GM04503 (cell line): ENCODE results near the gene DEGS2.
"Not testable (repeated sequence)": the region's sequence is repeated elsewhere in the genome, so short reads cannot be mapped to it uniquely, and the experiment has no call there.

Experiments used
- DNase-seq: peaks from one replicate; pipeline ENCODE4 v3.0.0-alpha.2; 2012; ENCODE audit warnings: low read depth

Gene DEGS2

DNA sequence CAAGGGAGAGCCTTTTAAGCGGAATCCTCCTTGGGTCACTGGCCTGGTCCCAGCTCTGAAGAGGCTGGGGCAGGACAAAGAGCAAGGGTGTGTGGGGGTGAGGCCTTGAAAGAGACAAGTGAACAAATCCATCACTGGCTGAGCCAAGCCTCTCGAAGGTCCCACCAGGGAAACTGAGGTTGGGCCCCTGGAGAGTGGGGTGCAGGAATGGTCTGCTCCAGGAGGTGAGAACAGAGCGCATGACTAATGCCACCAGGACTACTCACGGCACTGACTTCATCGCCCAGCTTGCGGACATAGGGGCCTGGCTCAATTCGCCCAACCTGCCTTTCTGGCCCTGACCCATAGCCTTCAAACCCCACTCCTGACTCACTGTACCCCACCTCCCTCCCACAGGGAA lies 19.2 kb upstream of the DEGS2 start:
- no peak for DNase-seq

DNA sequence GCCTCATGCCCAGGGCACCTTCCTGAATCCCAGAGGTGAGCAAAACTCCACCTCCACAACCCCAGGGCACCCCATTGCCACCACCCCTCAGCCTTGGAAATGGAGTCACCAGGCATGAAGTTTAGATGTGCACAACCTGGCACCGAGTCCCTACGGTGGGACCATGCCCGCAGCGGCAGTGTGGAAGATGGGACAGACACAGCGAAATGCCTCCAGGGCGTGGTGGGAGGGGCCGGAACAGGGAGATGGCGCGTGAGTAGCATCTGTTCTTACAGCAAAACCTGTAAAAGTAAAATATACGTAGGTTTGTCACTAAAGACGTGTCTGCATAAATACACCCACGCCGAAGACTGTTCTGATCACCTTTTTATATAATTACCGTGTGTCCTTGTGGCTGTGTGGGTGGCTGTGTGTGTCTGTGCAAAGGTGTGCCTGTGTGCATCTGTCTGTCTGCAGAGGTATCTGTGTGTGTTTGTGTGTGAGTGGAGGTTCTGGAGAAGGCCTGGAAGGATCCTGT lies 17.4 kb upstream of the DEGS2 start:
- DNase-seq: no peak

- no peak for DNase-seq
Observed at GRCh38 chr14:100173353-100173752, 13.9 kb upstream of the DEGS2 start.

GRCh38 chr14:100172811-100173210 lies 13.4 kb upstream of the DEGS2 start:
- no peak for DNase-seq

- DNase-seq: no peak
Observed at GRCh38 chr14:100170880-100171279, 11.4 kb upstream of the DEGS2 start.

DNA sequence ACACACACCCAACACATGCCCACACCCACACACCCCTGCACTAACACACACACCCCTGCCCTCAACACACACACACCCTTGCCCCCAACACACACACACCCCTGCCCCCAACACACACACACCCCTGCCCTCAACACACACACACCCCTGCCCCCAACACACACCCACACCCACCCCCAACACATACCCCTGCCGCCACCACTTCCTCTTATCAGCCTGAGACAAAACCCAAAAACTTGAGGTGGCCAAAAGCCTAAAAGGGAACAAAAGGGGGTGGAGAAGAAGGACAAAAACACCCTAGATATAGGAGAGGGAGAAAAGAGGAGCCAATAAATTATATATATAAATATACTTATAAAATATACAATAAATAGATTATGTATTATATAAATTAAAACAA lies 9.1 kb upstream of the DEGS2 start:
- no peak for DNase-seq

- no peak for DNase-seq
Observed at GRCh38 chr14:100165831-100166440, 6.5 kb upstream of the DEGS2 start.

GRCh38 chr14:100165376-100165775 lies 5.9 kb upstream of the DEGS2 start:
- DNase-seq: no peak

- no peak for DNase-seq
Observed at GRCh38 chr14:100160534-100160916, 1.1 kb upstream of the DEGS2 start.

DNA sequence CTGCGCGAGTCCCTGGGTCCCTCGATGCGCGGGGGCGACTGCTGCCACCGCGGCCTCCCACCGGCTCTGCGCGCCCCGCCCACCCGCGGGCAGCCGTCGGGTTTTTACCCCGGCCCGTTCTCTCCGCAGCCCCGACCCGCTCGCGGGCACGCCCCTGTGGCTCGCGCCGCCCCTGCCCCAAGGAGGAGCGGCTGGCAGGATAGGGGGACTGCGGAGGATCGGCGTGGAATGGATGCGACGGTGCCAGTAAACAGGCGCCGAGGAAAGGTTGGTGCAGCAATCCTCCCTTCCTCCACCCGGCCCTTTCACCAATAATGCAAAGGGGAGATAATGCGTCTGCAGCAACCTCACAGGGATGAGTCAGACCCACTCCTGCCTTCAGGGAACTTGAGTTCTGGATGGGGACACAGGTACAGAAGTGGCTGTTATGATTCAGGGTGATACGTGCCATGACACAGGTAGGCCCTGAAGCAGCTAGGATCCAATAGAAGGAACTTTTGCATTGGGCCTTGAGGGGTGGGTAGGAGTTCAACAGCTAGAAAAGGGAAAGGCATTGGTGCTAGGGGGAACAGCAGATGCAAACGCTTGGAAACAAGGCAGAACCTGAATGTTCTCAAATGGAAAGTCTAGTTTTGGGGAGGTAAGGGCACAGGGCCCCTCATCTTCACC lies 554 bp upstream of the DEGS2 start:
- no peak for DNase-seq

- DNase-seq: no peak
Observed at GRCh38 chr14:100158566-100159093, 815 bp downstream of the DEGS2 start.

DNA sequence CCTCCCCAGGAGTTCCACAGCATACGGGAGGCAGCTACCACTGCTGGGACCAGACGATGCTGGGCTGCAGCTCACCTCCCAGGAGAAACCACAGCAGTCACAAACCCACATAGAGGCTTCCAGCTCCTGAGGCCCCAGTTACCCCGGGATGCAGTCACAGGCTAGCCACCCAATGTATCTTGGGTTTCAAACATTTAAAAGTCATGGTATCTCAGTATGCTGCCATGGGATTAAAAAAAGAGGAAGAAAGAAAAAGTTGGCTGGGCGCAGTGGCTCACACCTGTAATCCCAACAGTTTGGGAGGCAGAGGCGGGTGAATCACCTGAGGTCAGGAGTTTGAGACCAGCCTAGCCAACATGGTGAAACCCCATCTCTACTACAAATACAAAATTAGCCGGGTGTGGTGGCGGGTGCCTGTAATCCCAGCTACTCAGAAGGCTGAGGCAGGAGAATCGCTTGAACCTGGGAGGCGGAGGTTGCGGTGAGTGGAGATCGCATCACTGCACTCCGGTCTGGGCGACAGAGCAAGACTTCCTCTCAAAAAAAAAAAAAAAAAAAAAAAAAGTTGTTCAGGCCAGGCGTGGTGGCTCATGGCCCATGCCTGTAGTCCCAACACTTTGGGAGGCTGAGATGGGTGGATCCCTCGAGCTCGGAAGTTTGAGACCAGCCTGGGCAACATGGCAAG lies 1.8 kb downstream of the DEGS2 start:
- not testable (repeated sequence) for DNase-seq

GRCh38 chr14:100156776-100157175 lies 2.7 kb downstream of the DEGS2 start:
- no peak for DNase-seq

DNA sequence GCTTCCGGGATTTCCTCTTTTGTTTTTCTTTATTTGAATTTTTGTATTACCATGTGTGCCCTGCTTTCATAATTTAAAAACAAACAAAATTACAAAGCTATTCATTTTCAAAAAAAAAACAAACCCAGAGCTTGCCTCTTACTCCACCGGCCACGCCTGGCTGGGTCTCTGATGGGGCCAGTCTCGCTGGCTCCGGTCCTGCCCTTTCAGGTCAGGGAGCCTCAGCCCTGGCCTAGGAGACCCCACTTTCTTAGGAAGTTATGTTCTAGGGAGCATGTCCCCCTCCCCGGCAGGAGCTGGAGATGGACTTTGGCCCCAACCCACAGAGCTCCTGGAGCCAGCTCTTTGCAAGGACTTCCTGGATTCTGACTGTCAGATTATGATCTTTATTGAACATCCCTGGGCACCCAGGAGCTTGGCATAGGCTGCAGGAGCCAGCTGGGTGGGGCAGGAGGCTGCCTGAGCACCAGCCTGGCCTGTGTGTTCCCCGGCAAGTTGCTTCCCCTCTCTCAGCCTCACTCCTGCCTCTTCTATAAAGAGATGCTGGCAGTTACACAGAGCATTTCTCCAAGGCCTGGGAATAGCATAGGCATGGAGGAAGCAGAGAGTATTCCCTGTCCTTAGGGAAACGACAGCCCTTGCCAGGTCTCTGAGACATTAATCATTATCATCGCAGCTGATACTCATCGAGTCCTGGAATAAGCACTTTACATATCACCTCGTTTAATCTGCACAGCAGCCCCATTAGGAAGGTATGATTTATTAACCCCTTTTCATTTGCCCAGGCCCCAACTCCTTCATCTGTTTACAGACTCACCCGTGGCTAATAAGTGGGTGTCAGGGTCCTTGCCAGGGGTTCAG lies 3.5 kb downstream of the DEGS2 start:
- DNase-seq: no peak

GRCh38 chr14:100155049-100155621 lies 4.3 kb downstream of the DEGS2 start:
- DNase-seq: no peak

- no peak for DNase-seq
Observed at GRCh38 chr14:100153560-100153959, 5.9 kb downstream of the DEGS2 start.

DNA sequence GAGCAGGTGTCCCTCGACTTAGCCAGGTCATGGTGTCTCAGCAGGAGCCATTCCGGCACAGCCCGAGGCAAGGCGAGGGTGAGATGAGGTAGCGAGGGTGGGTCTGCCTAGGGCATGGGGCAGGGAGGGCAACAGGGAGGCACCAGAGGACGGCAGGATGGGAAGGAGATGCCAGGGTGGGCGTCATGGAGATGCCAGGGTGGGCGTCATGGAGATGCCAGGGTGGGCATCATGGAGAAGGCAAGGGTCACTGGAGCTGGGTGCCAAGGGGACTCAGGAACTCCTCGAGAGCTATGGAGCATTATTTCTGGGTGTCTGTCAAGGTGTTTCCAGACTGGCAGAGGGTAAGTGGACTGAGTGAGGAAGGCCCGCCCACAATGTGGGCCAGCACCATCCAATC lies 7.4 kb downstream of the DEGS2 start:
- no peak for DNase-seq

DNA sequence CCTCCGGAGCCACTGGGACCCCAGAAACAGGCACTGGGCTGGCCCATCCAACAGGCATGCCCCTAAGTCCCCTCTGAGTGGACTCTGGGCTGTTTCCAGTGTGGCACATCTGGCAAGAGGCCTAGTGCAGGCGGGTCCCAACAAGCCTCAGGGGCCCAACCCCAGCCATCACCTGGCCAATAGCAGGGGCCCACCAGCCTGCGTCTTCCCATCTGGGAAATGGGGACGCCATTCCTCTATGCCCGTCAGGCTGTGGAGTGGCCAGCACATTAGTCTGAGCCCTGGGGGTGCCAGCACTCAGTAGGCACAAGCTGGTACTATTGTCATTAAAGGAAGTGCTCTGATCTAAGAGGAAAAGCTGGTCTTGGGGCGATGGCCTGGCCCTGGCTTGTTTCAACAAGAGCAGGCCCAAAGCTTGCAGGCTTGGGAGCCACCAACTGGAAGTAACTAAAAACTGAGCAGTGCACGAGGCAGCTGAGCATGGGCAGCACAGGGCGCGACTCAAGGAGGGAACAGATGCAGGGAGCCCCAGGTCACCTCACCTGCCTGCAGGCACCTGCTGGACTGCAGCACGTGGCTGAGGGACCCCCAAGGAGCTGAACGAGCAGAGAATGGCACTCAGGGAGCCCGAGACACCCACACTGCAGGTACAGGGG lies 8.4 kb downstream of the DEGS2 start:
- DNase-seq: no peak

DNA sequence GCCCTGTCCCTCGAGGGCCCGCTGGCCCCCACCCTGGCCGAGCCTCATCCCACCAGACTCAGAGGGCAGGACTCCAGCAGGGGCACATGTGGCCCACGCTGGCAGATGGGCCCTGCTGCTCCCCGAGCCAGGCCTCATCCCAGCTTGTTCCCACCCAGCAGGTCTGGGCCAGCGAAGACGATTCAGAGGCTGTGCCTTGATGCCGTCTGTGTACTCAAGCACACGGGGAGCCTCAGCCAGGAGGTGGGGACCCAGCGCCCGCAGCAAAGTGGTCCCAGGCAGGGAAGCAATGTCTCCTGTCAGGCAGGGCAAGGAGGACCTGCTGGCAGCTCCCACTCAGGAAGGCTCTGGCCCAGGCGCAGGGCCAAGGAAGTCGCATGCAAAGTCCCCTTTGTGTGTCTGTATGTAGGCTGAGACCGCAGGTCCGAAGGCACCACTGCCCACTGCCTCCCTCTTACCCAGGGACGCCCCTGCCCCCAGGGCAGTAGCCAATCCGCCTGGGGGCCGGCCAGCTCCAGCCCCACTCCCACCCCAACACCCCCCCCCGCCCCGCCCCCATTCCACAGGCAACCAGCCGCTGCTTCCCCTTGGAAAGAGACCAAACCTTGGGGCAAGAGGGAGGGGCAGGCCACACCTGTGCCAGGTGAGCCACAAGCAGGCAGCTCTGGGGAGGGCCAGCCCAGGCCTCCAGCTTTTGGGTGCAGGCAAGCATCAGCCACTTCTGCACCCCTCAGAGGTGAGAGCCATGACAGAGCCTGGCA lies 9.4 kb downstream of the DEGS2 start:
- DNase-seq: no peak
